HL-60/S4 treated with phorbol 12-myristate 13-acetate at 8.2 ng/mL for 4 days and 3 days (cell line): Measurements from ENCODE around the gene GNPNAT1.
"Not testable (repeated sequence)": the region's sequence is repeated elsewhere in the genome, so short reads cannot be mapped to it uniquely, and the experiment has no call there.

ENCODE experiments used
- in situ Hi-C: fragments of 300-500 bp; cut with MboI; formaldehyde crosslinking; loops from 2 replicates; pipeline ENCODE4 v1.15.0; 2022; ENCODE audit warnings: low sequenced_read_pairs

Gene GNPNAT1

DNA sequence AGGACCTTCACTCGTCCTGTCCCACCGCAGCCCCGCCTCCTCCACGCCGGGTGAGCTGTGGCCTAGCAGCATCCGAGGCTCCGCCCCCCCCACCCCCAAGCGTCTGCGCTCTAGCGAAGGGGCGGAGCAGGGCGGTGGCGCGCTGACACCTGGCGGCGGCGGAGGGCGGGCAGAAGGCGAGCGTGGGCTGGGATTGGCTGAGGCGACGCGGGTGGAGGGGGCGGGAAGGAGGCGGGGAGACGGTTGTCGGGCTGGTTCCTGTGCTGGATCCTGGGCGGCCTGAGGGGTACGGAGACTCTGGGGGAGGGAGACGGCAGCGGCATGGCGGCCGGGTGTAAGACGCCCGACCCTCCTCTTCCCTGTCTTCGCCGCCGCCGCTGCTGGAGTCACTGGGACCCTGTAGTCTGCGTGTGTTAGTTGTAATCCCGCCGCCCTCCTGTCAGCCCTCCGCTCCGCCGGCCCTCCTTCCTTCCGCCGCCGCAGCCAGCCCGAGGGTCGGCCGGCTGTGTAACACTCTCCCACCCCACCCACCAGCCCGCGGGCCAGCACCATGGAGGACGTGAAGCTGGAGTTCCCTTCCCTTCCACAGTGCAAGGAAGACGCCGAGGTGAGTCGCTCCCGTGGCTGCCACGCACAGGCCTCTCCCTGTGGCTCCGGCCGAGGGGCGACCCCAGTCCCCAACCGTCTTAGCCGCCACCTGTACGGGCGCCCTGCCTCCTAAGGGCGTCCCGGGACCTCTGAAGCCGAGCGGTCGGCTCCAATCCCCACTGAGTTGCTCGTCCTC, 61.3 kb downstream of the GNPNAT1 start, which contains the start of gene STYX:
TSS of gene STYX (plus strand) at position 242 of the 784 bp plus-strand sequence. CDS start at position 551, 309 bp downstream.
- in situ Hi-C loops: no loop called here

DNA sequence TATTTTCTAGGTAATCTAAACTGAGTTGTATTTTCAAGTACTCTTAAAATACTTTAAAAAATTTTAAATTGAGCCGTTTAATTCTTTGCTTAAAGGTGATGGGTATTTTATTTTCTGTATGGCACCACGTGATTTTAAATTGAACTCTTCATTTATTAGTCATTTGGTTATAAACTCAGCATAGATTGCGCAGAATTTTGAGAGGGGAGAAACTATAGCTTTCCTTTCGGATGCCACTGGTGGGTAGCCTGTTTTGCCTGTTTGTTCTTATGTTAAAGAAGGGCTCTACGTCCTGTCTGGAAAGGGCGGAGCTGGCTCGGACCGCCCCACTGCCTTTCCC, 61.9 kb downstream of the GNPNAT1 start:
- in situ Hi-C loops: no loop called here

DNA sequence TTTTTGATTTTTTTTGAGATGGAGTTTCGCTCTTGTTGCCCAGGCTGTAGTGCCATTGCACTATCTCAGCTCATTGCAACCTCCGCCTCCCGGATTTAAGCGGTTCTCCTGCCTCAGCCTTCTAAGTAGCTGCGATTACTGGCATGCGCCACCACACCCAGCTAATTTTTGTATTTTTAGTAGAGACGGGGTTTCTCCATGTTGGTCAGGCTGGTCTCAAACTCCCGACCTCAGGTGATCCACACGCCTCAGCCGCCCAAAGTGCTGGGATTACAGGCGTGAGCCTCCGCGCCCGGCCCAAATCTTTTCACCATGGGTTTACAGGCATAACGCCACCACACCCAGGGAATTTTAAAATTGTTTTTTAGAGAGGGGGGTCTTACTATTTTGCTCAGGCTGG, 62.4 kb downstream of the GNPNAT1 start:
- in situ Hi-C loops: not testable (repeated sequence)

DNA sequence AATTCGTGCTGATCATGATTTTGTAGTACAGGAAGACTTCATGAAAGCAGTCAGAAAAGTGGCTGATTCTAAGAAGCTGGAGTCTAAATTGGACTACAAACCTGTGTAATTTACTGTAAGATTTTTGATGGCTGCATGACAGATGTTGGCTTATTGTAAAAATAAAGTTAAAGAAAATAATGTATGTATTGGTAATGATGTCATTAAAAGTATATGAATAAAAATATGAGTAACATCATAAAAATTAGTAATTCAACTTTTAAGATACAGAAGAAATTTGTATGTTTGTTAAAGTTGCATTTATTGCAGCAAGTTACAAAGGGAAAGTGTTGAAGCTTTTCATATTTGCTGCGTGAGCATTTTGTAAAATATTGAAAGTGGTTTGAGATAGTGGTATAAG, 63.9 kb downstream of the GNPNAT1 start:
- in situ Hi-C loops: not testable (repeated sequence)
